ENCODE data around the gene PWWP2A.
"Not testable (repeated sequence)": the region's sequence is repeated elsewhere in the genome, so short reads cannot be mapped to it uniquely, and the experiment has no call there.

The PWWP2A gene

DNA sequence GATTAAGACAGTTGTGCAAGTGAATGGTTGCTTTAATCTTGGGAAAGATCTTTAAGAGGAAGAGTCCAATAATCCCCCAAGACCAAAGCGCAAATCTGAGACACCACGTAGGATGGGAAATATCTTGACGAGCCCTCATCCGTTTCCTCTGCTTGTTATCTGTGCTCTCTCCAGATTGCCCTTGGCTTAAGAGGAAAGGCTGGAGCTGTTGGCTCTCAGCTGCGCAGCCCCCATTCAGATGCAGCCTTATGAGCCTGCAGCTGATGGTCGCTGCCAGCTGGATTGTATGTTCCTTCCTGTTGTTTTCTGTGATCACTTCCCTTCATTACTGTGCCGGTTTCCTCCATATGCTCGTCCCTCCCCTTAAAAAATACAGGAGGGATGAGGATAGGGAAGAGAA is 47.7 kb downstream of the PWWP2A start:
- Mint-ChIP-seq H3K36me3 (ENCODE audit: low read depth) (peaks cover 5% of the 10 kb centered on the region), H3K27me3 (ENCODE audit: low read depth) (no peaks in the 10 kb centered on the region), H3K9me3 (no peaks in the 10 kb centered on the region), H3K27ac (no peak overlapping the region), H3K4me1 (ENCODE audit: low read depth) (no peaks in the 10 kb centered on the region), H3K4me3 (no peak overlapping the region)

DNA sequence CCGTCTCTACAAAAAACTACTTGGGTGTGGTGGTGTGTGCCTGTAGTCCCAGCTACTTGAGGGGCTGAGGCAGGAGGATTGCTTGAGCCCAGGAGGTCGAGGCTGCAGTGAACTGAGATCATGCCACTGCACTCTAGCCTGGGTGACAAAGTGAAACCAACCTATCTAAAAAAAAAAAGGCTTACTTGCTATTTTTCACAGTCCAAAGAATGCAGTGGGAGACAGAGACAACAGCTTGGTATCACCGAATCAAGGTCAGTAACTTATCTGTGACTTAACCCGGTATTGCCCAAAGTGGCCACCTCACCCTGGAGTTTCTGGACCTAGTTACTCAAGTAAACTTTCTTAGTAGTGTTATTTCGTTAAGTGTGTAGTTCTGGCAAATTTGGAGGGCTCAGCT is 50.1 kb downstream of the PWWP2A start:
- not testable (repeated sequence) for H3K36me3 Mint-ChIP-seq (ENCODE audit: low read depth); H3K27ac Mint-ChIP-seq; H3K4me3 Mint-ChIP-seq; H3K27me3 Mint-ChIP-seq (ENCODE audit: low read depth); H3K4me1 Mint-ChIP-seq (ENCODE audit: low read depth); H3K9me3 Mint-ChIP-seq

- H3K4me3 Mint-ChIP-seq, result no peak overlapping the region
- no peak overlapping the region for H3K27ac Mint-ChIP-seq
- peaks cover 18% of the 10 kb centered on the region for H3K36me3 Mint-ChIP-seq (ENCODE audit: low read depth)
- H3K4me1 Mint-ChIP-seq (ENCODE audit: low read depth), result peaks cover 2% of the 10 kb centered on the region
- H3K9me3 Mint-ChIP-seq, result no peaks in the 10 kb centered on the region
- no peaks in the 10 kb centered on the region for H3K27me3 Mint-ChIP-seq (ENCODE audit: low read depth)
These were observed 54.1 kb downstream of the PWWP2A start for GRCh38 chr5:160064995-160065614.

DNA sequence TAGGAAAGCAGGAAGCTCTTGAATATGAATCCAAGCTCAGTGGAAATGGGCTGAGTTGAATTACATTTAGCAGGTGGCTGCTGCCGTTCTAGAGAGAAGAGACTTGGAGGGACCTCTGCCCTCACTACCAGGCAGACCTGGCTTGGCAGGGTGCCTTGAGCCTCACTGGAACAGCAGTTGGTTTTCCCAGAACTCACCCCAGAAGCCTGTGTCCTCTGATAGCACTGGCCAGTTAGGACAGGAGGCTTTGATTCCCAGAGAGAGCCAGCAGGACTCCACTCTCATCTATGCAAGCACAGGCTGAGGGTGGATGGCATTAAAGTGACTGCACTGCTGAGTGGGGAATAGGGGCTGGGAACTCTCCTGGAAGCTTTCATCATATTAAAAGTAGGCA is 54.8 kb downstream of the PWWP2A start:
- no peaks in the 10 kb centered on the region for H3K27me3 Mint-ChIP-seq (ENCODE audit: low read depth)
- H3K4me3 Mint-ChIP-seq, result no peak overlapping the region
- peaks cover 17% of the 10 kb centered on the region for H3K36me3 Mint-ChIP-seq (ENCODE audit: low read depth)
- H3K27ac Mint-ChIP-seq, result no peak overlapping the region
- H3K4me1 Mint-ChIP-seq (ENCODE audit: low read depth), result peaks cover 2% of the 10 kb centered on the region
- no peaks in the 10 kb centered on the region for H3K9me3 Mint-ChIP-seq

GRCh38 chr5:160061770-160062169 is 57.5 kb downstream of the PWWP2A start:
- Mint-ChIP-seq H3K9me3 (no peaks in the 10 kb centered on the region), H3K36me3 (ENCODE audit: low read depth) (peaks cover 17% of the 10 kb centered on the region), H3K4me3 (no peak overlapping the region), H3K27me3 (ENCODE audit: low read depth) (no peaks in the 10 kb centered on the region), H3K27ac (no peak overlapping the region), H3K4me1 (ENCODE audit: low read depth) (peaks cover 2% of the 10 kb centered on the region)

GRCh38 chr5:160060001-160060400 is 59.2 kb downstream of the PWWP2A start:
- H3K4me3 Mint-ChIP-seq, result no peak overlapping the region
- no peaks in the 10 kb centered on the region for H3K27me3 Mint-ChIP-seq (ENCODE audit: low read depth)
- H3K9me3 Mint-ChIP-seq, result no peaks in the 10 kb centered on the region
- H3K36me3 Mint-ChIP-seq (ENCODE audit: low read depth), result peaks cover 25% of the 10 kb centered on the region
- no peak overlapping the region for H3K27ac Mint-ChIP-seq
- peaks cover 2% of the 10 kb centered on the region for H3K4me1 Mint-ChIP-seq (ENCODE audit: low read depth)

- Mint-ChIP-seq H3K4me1 (ENCODE audit: low read depth) (peaks cover 2% of the 10 kb centered on the region), H3K9me3 (no peaks in the 10 kb centered on the region), H3K27ac (no peak overlapping the region), H3K27me3 (ENCODE audit: low read depth) (no peaks in the 10 kb centered on the region), H3K36me3 (ENCODE audit: low read depth) (peaks cover 30% of the 10 kb centered on the region), H3K4me3 (no peak overlapping the region)
These were observed 62.0 kb downstream of the PWWP2A start for GRCh38 chr5:160057256-160057655.

DNA sequence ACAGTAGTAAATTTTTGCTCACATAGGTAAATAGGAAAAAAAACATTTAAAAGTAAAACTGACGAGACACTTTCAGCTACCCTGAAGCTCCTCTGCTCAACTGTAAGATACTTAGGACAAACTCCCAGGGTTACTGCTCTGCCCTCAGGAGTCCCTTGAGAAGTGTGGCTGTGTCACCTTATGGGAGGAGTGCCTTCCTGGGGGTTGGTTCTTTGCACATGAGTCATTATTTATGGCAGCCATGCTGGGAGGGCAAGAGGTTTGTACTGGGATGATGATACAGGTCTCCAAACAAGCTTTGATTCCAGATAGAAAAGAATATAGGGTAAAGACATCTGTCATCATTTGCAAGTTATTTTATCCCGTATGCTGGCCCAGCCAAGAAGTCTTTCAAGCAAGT is 64.4 kb downstream of the PWWP2A start:
- H3K36me3 Mint-ChIP-seq (ENCODE audit: low read depth), result peaks cover 38% of the 10 kb centered on the region

GRCh38 chr5:160054047-160054446 is 65.2 kb downstream of the PWWP2A start:
- no peaks in the 10 kb centered on the region for H3K27me3 Mint-ChIP-seq (ENCODE audit: low read depth)
- H3K9me3 Mint-ChIP-seq, result no peaks in the 10 kb centered on the region
- H3K36me3 Mint-ChIP-seq (ENCODE audit: low read depth), result peaks cover 43% of the 10 kb centered on the region
- no peak overlapping the region for H3K4me3 Mint-ChIP-seq
- H3K27ac Mint-ChIP-seq, result no peak overlapping the region
- no peaks in the 10 kb centered on the region for H3K4me1 Mint-ChIP-seq (ENCODE audit: low read depth)

More for the DNA sequence above, 64.4 kb downstream of the PWWP2A start:
- H3K9me3 Mint-ChIP-seq, result no peaks in the 10 kb centered on the region
- no peak overlapping the region for H3K27ac Mint-ChIP-seq
- no peaks in the 10 kb centered on the region for H3K27me3 Mint-ChIP-seq (ENCODE audit: low read depth)
- H3K4me1 Mint-ChIP-seq (ENCODE audit: low read depth), result no peaks in the 10 kb centered on the region
- H3K4me3 Mint-ChIP-seq, result no peak overlapping the region

DNA sequence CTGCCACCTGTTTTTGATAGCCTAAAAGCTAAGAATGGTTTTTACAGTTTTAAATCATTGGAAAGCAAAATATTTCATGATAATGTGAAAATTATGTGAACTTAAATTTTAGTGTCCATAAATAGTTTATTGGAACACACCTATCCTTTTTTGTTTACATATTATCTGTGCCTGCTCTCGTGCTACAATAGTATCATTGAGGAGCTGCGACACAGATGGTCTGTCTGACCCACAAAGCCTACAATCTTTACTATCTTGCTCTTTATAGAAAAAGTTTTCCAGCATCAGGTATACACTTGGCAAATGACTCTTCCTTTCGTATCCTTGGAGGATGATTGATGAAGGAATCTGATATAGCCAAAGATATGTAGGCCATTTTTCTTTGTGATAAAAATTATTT is 70.2 kb downstream of the PWWP2A start:
- no peaks in the 10 kb centered on the region for H3K27me3 Mint-ChIP-seq (ENCODE audit: low read depth)
- peaks cover 38% of the 10 kb centered on the region for H3K36me3 Mint-ChIP-seq (ENCODE audit: low read depth)
- H3K9me3 Mint-ChIP-seq, result no peaks in the 10 kb centered on the region
- no peak overlapping the region for H3K4me3 Mint-ChIP-seq
- no peaks in the 10 kb centered on the region for H3K4me1 Mint-ChIP-seq (ENCODE audit: low read depth)
- no peak overlapping the region for H3K27ac Mint-ChIP-seq

GRCh38 chr5:160048131-160048530 is 71.1 kb downstream of the PWWP2A start:
- H3K9me3 Mint-ChIP-seq, result no peaks in the 10 kb centered on the region
- no peak overlapping the region for H3K27ac Mint-ChIP-seq
- H3K36me3 Mint-ChIP-seq (ENCODE audit: low read depth), result peaks cover 38% of the 10 kb centered on the region
- H3K4me3 Mint-ChIP-seq, result no peak overlapping the region
- no peaks in the 10 kb centered on the region for H3K4me1 Mint-ChIP-seq (ENCODE audit: low read depth)
- no peaks in the 10 kb centered on the region for H3K27me3 Mint-ChIP-seq (ENCODE audit: low read depth)

GRCh38 chr5:160047423-160047822 is 71.8 kb downstream of the PWWP2A start:
- no peaks in the 10 kb centered on the region for H3K4me1 Mint-ChIP-seq (ENCODE audit: low read depth)
- no peaks in the 10 kb centered on the region for H3K9me3 Mint-ChIP-seq
- no peak overlapping the region for H3K27ac Mint-ChIP-seq
- peaks cover 34% of the 10 kb centered on the region for H3K36me3 Mint-ChIP-seq (ENCODE audit: low read depth)
- H3K4me3 Mint-ChIP-seq, result no peak overlapping the region
- no peaks in the 10 kb centered on the region for H3K27me3 Mint-ChIP-seq (ENCODE audit: low read depth)

DNA sequence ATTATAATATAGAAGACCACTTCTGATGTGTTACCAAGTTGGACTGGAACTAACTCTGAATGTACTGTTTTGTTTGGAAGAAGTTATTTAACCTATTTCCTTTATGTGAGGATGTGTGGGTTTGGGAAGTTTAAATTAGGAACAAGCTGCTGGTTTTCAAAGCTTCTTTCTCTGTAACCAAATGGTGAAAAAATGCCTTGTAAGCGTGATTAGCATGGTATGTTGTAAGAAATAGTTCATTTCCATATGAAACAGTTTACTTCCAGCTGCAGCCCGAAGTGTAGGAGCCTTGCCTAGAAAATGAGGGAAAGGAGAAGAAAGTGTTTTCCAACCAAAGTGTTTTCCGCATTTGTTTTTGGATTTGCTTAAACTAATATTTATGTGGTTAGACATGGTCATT is 74.3 kb downstream of the PWWP2A start:
- Mint-ChIP-seq H3K27me3 (ENCODE audit: low read depth) (no peaks in the 10 kb centered on the region), H3K27ac (no peak overlapping the region), H3K4me3 (no peak overlapping the region), H3K9me3 (no peaks in the 10 kb centered on the region), H3K4me1 (ENCODE audit: low read depth) (no peaks in the 10 kb centered on the region), H3K36me3 (ENCODE audit: low read depth) (peaks cover 24% of the 10 kb centered on the region)

DNA sequence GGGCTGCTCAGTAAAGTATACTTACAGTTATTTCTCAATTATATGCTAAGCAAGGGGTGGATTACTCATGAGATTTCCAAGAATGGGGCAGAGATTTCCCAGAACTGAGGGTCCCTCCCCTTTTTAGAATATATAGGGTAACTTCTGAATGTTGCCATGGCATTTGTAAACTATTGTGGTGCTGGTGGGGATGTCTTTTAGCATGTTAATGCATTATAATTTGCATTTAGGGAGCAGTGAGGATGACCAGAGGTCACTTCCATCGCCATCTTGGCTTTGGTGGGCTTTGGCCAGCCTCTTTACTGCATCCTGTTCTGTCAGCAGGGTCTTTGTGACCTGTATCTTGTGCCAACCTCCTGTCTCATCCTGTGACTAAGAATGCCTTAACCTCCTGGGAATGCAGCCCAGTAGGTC is 74.9 kb downstream of the PWWP2A start:
- no peak overlapping the region for H3K4me3 Mint-ChIP-seq
- H3K27ac Mint-ChIP-seq, result no peak overlapping the region
- H3K4me1 Mint-ChIP-seq (ENCODE audit: low read depth), result no peaks in the 10 kb centered on the region
- H3K36me3 Mint-ChIP-seq (ENCODE audit: low read depth), result peaks cover 19% of the 10 kb centered on the region
- H3K27me3 Mint-ChIP-seq (ENCODE audit: low read depth), result no peaks in the 10 kb centered on the region
- no peaks in the 10 kb centered on the region for H3K9me3 Mint-ChIP-seq

GRCh38 chr5:160042671-160043070 is 76.6 kb downstream of the PWWP2A start:
- Mint-ChIP-seq H3K36me3 (ENCODE audit: low read depth) (peaks cover 25% of the 10 kb centered on the region), H3K27me3 (ENCODE audit: low read depth) (no peaks in the 10 kb centered on the region), H3K27ac (no peak overlapping the region), H3K4me3 (no peak overlapping the region), H3K9me3 (no peaks in the 10 kb centered on the region), H3K4me1 (ENCODE audit: low read depth) (no peaks in the 10 kb centered on the region)
